GM23248 (cell line): ENCODE data around the gene VARS2. TPM values are rescaled to one million over a fixed set of nuclear protein-coding genes. Genes with fewer than 3 reads are reported as not detected.
"Not testable (repeated sequence)": the region's sequence is repeated elsewhere in the genome, so short reads cannot be mapped to it uniquely, and the experiment has no call there.

Source experiments
- DNase-seq: peaks from one replicate; pipeline ENCODE4 v3.0.0-alpha.2; 2015
- H2AFZ ChIP-seq: fragments of 200-600 bp; sonication (generic); 2 replicates; pipeline ENCODE4 v1.6.1; 2016; ENCODE audit warnings: antibody characterized with exemption
- H3F3A ChIP-seq: fragments of 200-600 bp; sonication (generic); 2 replicates; pipeline ENCODE4 v1.6.1; 2016; ENCODE audit warnings: mild to moderate bottlenecking, antibody characterized with exemption, mixed run types; ENCODE audit not compliant: insufficient read depth
- H3K27ac ChIP-seq: fragments of 200-600 bp; sonication (generic); 2 replicates; pipeline ENCODE4 v1.5.1; 2016; ENCODE audit warnings: mild to moderate bottlenecking
- H3K27me3 ChIP-seq: fragments of 200-600 bp; sonication (generic); replicated peaks from 2 replicates; pipeline ENCODE4 v1.6.1; 2016; ENCODE audit warnings: mild to moderate bottlenecking; ENCODE audit not compliant: insufficient read depth
- H3K36me3 ChIP-seq: fragments of 200-600 bp; sonication (generic); 2 replicates; pipeline ENCODE4 v1.6.1; 2016; ENCODE audit warnings: low read depth, mild to moderate bottlenecking
- H3K4me1 ChIP-seq: fragments of 200-600 bp; sonication (generic); 2 replicates; pipeline ENCODE4 v1.6.1; 2016; ENCODE audit warnings: mild to moderate bottlenecking; ENCODE audit not compliant: insufficient read depth
- H3K4me2 ChIP-seq: fragments of 200-600 bp; sonication (generic); one replicate; pipeline ENCODE4 v1.6.1; 2016; ENCODE audit warnings: mild to moderate bottlenecking; ENCODE audit not compliant: unreplicated experiment
- H3K4me3 ChIP-seq: fragments of 200-600 bp; sonication (generic); 2 replicates; pipeline ENCODE4 v1.5.1; 2016; ENCODE audit warnings: mild to moderate bottlenecking
- H3K79me2 ChIP-seq: fragments of 200-600 bp; sonication (generic); 2 replicates; pipeline ENCODE4 v1.6.1; 2016; ENCODE audit warnings: mild to moderate bottlenecking; ENCODE audit not compliant: insufficient read depth
- H3K9ac ChIP-seq: fragments of 200-600 bp; sonication (generic); 2 replicates; pipeline ENCODE4 v1.6.1; 2016; ENCODE audit warnings: mild to moderate bottlenecking
- H3K9me2 ChIP-seq: fragments of 200-600 bp; sonication (generic); 2 replicates; pipeline ENCODE4 v1.6.1; 2016; ENCODE audit warnings: mixed run types, mild to moderate bottlenecking, moderate library complexity; ENCODE audit not compliant: insufficient read depth
- H3K9me3 ChIP-seq: fragments of 200-600 bp; sonication (generic); one replicate; pipeline ENCODE4 v1.6.1; 2017; ENCODE audit warnings: low read depth
- H4K20me1 ChIP-seq: fragments of 200-600 bp; sonication (generic); 2 replicates; pipeline ENCODE4 v1.6.0; 2016; ENCODE audit not compliant: insufficient read depth
- EZH2 ChIP-seq: fragments of 200-600 bp; sonication (generic); IDR thresholded peaks from 2 replicates; pipeline ENCODE4 v1.6.1; 2018; ENCODE audit warnings: antibody characterized with exemption, mild to moderate bottlenecking; ENCODE audit not compliant: insufficient read depth, poor library complexity, severe bottlenecking
- EZH2phosphoT487 ChIP-seq: fragments of 200-600 bp; sonication (generic); IDR thresholded peaks from 2 replicates; pipeline ENCODE4 v1.6.1; 2018; ENCODE audit warnings: antibody characterized with exemption, moderate library complexity, mild to moderate bottlenecking, low read depth; ENCODE audit not compliant: insufficient read depth
- WGBS, 2 experiments: methylation state at CpG; one replicate each; pipeline ENCODE4 v1.1.6; 2015 to 2017; ENCODE audit warnings: low lambda C conversion rate in 2 of 2, low coverage in 1 of 2; ENCODE audit errors: missing lambda C conversion rate in 2 of 2; 5-methylcytosine and 5-hydroxymethylcytosine counted together
- in situ Hi-C: fragments of 300-500 bp; cut with MboI; formaldehyde crosslinking; loops from 2 replicates; pipeline ENCODE4 v1.15.0; 2020
- polyA plus RNA-seq: library from polyadenylated mRNA; unstranded; fragments of >200 nt; fragmentation: Nextera tagmentation; extraction: Ambion mirVana; gene quantifications from 2 replicates; pipeline ENCODE4 v1.2.1, GENCODE V29; 2016
- total RNA-seq: library from RNA; depleted of rRNA; stranded (reverse); fragments of >200 nt; shearing (Covaris generic); gene quantifications from 2 replicates; pipeline ENCODE4 v1.2.3, GENCODE V29; 2014

VARS2 gene
- total and polyA plus RNA-seq, 2 experiments from 2014 or later, result 9.9 to 20.8 TPM

DNA sequence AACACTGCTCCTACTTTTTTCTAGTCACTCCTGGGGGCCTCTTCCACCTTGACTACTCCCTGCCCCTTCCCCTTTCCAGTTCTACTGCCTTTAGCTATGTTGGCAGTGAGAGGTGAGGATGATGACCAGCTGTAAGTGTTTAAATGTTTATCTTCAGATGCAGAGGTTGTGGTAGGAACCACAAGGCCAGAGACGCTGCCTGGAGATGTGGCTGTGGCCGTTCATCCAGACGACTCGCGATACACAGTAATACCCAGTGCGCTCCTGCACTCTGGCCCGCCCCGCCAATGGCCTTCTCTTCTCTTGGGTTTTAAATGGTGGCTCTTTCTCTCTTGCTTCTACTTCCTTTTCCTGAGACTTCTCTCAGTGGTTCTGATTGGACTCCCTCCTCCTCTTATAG is 4.6 kb downstream of the VARS2 start:
- H3K9me3 ChIP-seq, result no peaks in the 10 kb centered on the region
- no peak overlapping the region for H3K9ac ChIP-seq
- H2AFZ ChIP-seq, result no peak overlapping the region
- H3K79me2 ChIP-seq, result no peaks in the 10 kb centered on the region
- H3K4me1 ChIP-seq, result no peaks in the 10 kb centered on the region
- in situ Hi-C loops, result loop anchor here (10.0 kb wide), 1 partner anchor 156 kb away; no protein-coding TSS in a partner anchor
- no peak for DNase-seq
- TF ChIP-seq EZH2phosphoT487 (no peak), EZH2 (no peak)
- H4K20me1 ChIP-seq, result no peaks in the 10 kb centered on the region
- H3K27me3 ChIP-seq, result no peaks in the 10 kb centered on the region
- no peak overlapping the region for H3K4me2 ChIP-seq
- 97 to 99% methylated on average over 8 of the region's 8 CpGs for WGBS, 2 experiments
- no peaks in the 10 kb centered on the region for H3K9me2 ChIP-seq
- 0 out of 2 replicates have a peak, but pooled peaks cover 3% of the 10 kb centered on the region for H3K36me3 ChIP-seq
- no peak overlapping the region for H3K27ac ChIP-seq
- H3F3A ChIP-seq, result no peaks in the 10 kb centered on the region; the same call in 1 of the 2 replicates
- no peak overlapping the region for H3K4me3 ChIP-seq

DNA sequence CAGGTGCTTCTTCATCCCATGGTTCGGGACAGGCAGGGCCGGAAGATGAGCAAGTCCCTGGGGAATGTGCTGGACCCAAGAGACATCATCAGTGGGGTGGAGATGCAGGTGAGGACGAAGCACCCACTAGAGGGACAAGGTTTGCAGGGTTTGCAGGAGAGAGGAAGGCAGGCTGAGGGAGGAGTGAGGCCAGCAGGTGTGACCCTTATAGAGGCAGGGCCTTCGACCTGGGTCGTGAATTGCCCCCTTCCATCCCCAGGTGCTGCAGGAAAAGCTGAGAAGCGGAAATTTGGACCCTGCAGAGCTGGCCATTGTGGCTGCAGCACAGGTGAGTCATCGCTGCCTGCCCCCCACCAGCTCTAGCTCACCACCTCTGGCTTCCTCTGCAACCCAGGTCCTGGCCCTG is 8.4 kb downstream of the VARS2 start:
- H3K4me2 ChIP-seq, result no peak overlapping the region
- no peaks in the 10 kb centered on the region for H4K20me1 ChIP-seq
- H3K9ac ChIP-seq, result no peak overlapping the region
- 90 to 94% methylated on average over 7 of the region's 7 CpGs for WGBS, 2 experiments
- no peak for TF ChIP-seq EZH2phosphoT487
- TF ChIP-seq EZH2, result no peak
- no peaks in the 10 kb centered on the region for H3K79me2 ChIP-seq
- H3K4me1 ChIP-seq, result no peaks in the 10 kb centered on the region
- H3K9me3 ChIP-seq, result no peaks in the 10 kb centered on the region
- H3K36me3 ChIP-seq, result 0 out of 2 replicates have a peak, but pooled peaks cover 3% of the 10 kb centered on the region
- in situ Hi-C loops, result no loop called here
- DNase-seq, result no peak
- H2AFZ ChIP-seq, result no peak overlapping the region
- no peaks in the 10 kb centered on the region for H3K9me2 ChIP-seq
- no peaks in the 10 kb centered on the region for H3F3A ChIP-seq
- no peak overlapping the region for H3K4me3 ChIP-seq
- H3K27me3 ChIP-seq, result no peaks in the 10 kb centered on the region
- H3K27ac ChIP-seq, result no peak overlapping the region

DNA sequence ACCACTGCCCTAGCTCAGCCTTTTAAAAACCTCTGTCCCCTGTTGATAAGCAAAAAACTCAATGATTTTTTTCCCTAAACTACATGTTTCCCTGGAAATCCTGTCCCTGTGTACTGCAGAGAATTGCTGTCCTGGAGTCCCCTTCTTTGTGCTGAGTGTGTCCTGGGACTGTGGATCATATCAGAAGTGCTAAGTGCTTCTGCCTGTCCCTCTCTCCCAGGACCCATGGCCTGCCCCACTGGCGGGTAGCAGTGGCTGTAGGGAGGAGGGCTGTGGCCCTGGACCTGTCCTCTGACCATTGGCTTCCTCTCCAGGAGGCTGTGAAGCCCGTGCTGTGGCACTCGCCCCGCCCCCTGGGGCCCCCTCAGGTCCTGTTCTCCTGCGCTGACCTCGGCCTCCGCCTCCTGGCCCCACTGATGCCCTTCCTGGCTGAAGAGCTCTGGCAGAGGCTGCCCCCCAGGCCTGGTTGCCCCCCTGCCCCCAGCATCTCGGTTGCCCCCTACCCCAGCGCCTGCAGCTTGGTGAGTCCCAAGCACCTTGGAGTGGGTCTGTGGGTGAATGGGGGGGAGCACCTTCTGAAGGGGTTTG is 10.1 kb downstream of the VARS2 start:
- 86 to 93% methylated on average over 7 to 9 of the region's 9 CpGs for WGBS, 2 experiments
- H3K27me3 ChIP-seq, H3K4me3 ChIP-seq, H3K4me1 ChIP-seq, H3K9me2 ChIP-seq, in situ Hi-C loops, H3K4me2 ChIP-seq, H4K20me1 ChIP-seq, H3F3A ChIP-seq, H3K9me3 ChIP-seq, DNase-seq, H2AFZ ChIP-seq, H3K36me3 ChIP-seq, H3K9ac ChIP-seq, H3K79me2 ChIP-seq, H3K27ac ChIP-seq: not testable (repeated sequence)

GRCh38 chr6:30926644-30927043 is 12.6 kb downstream of the VARS2 start:
- 69 to 71% methylated on average over 4 of the region's 4 CpGs for WGBS, 2 experiments
- H4K20me1 ChIP-seq, result no peaks in the 10 kb centered on the region
- H3K9ac ChIP-seq, result no peak overlapping the region
- no peaks in the 10 kb centered on the region for H3K4me1 ChIP-seq
- H3K4me2 ChIP-seq, result no peak overlapping the region
- no peak overlapping the region for H2AFZ ChIP-seq
- H3F3A ChIP-seq, result no peaks in the 10 kb centered on the region
- TF ChIP-seq EZH2phosphoT487 (no peak), EZH2 (no peak)
- no peak overlapping the region for H3K4me3 ChIP-seq
- H3K36me3 ChIP-seq, result no peaks in the 10 kb centered on the region
- no peaks in the 10 kb centered on the region for H3K79me2 ChIP-seq
- H3K27ac ChIP-seq, result no peak overlapping the region
- H3K27me3 ChIP-seq, result no peaks in the 10 kb centered on the region
- DNase-seq, result peak; percentile 36
- H3K9me2 ChIP-seq, result no peaks in the 10 kb centered on the region
- H3K9me3 ChIP-seq, result no peaks in the 10 kb centered on the region
- in situ Hi-C loops, result no loop called here

- DNase-seq, H3K9ac ChIP-seq, H3K27ac ChIP-seq, H3K9me3 ChIP-seq, H3K4me1 ChIP-seq, H3K4me2 ChIP-seq, in situ Hi-C loops, H3K36me3 ChIP-seq, H3K79me2 ChIP-seq, H3F3A ChIP-seq, H2AFZ ChIP-seq, H3K27me3 ChIP-seq, H4K20me1 ChIP-seq, H3K9me2 ChIP-seq, H3K4me3 ChIP-seq: not testable (repeated sequence)
- 80 to 83% methylated on average over 3 of the region's 3 CpGs for WGBS, 2 experiments
These were observed 13.0 kb downstream of the VARS2 start for GRCh38 chr6:30927080-30927479.
